ENCODE results near the gene MYADML2.
"Not testable (repeated sequence)": the region's sequence is repeated elsewhere in the genome, so short reads cannot be mapped to it uniquely, and the experiment has no call there.

MYADML2 gene

GRCh38 chr17:81947189-81947588 is at the start of gene MYADML2:
Gene MYADML2 (minus strand): TSS chr17:81947233. CDS start chr17:81941741, 5,492 bp downstream.
- DNase-seq = no peak

- DNase-seq = no peak
Observed at GRCh38 chr17:81996232-81996756, 49.3 kb upstream of the MYADML2 start.

GRCh38 chr17:81995463-81996231 is 48.6 kb upstream of the MYADML2 start:
- DNase-seq = no peak

- no peak for DNase-seq
Observed at GRCh38 chr17:81994593-81995462, 47.8 kb upstream of the MYADML2 start.

GRCh38 chr17:81993729-81994592 is 46.9 kb upstream of the MYADML2 start:
- no peak for DNase-seq

GRCh38 chr17:81992306-81993102 is 45.5 kb upstream of the MYADML2 start:
- DNase-seq = no peak

GRCh38 chr17:81991684-81992305 is 44.8 kb upstream of the MYADML2 start:
- no peak for DNase-seq

- no peak for DNase-seq
Observed at GRCh38 chr17:81990836-81991683, 44.0 kb upstream of the MYADML2 start.

GRCh38 chr17:81987161-81987770 is 40.2 kb upstream of the MYADML2 start:
- no peak for DNase-seq

- DNase-seq = no peak
Observed at GRCh38 chr17:81986606-81987005, 39.6 kb upstream of the MYADML2 start.

GRCh38 chr17:81984773-81985410 is 37.9 kb upstream of the MYADML2 start:
- no peak for DNase-seq

GRCh38 chr17:81983639-81984373 is 36.8 kb upstream of the MYADML2 start:
- no peak for DNase-seq

- no peak for DNase-seq
Observed at GRCh38 chr17:81983011-81983638, 36.1 kb upstream of the MYADML2 start.

- DNase-seq = not testable (repeated sequence)
Observed at GRCh38 chr17:81981511-81981910, 34.5 kb upstream of the MYADML2 start.

- DNase-seq = peak in 1 of 2 donors; percentile 24
Observed at GRCh38 chr17:81980707-81981343, 33.8 kb upstream of the MYADML2 start.

- no peak for DNase-seq
Observed at GRCh38 chr17:81980122-81980521, 33.1 kb upstream of the MYADML2 start.

GRCh38 chr17:81978524-81979298 is 31.7 kb upstream of the MYADML2 start:
- DNase-seq = no peak

Data from CD4-positive, alpha-beta T cell treated with Interleukin-4 for 1 hour (primary cell).